ENCODE data around the gene PDSS2.
"Not testable (repeated sequence)": the region's sequence is repeated elsewhere in the genome, so short reads cannot be mapped to it uniquely, and the experiment has no call there.

Gene PDSS2

GRCh38 chr6:107122748-107123147 is 336.6 kb downstream of the PDSS2 start:
- no peak for FAIRE-seq
- DNase-seq (ENCODE audit: low spot score), result no peak

- DNase-seq (ENCODE audit: low spot score) (no peak), FAIRE-seq (no peak)
These were observed 337.3 kb downstream of the PDSS2 start for GRCh38 chr6:107121964-107122495.

- DNase-seq (ENCODE audit: low spot score) (no peak), FAIRE-seq (no peak)
These were observed 338.1 kb downstream of the PDSS2 start for GRCh38 chr6:107121266-107121665.

GRCh38 chr6:107120404-107120803 is 339.0 kb downstream of the PDSS2 start:
- DNase-seq (ENCODE audit: low spot score) (no peak), FAIRE-seq (no peak)

GRCh38 chr6:107118976-107119375 is 340.4 kb downstream of the PDSS2 start:
- DNase-seq (ENCODE audit: low spot score) (no peak), FAIRE-seq (no peak)

GRCh38 chr6:107118540-107118939 is 340.8 kb downstream of the PDSS2 start:
- not testable (repeated sequence) for FAIRE-seq; DNase-seq (ENCODE audit: low spot score)

GRCh38 chr6:107116931-107117330 is 342.4 kb downstream of the PDSS2 start:
- FAIRE-seq (no peak), DNase-seq (ENCODE audit: low spot score) (no peak)

- FAIRE-seq (no peak), DNase-seq (ENCODE audit: low spot score) (no peak)
These were observed 343.0 kb downstream of the PDSS2 start for GRCh38 chr6:107116328-107116892.

- FAIRE-seq, result no peak
- no peak for DNase-seq (ENCODE audit: low spot score)
These were observed 343.6 kb downstream of the PDSS2 start for GRCh38 chr6:107115695-107116327.

- DNase-seq (ENCODE audit: low spot score), result no peak
- no peak for FAIRE-seq
These were observed 344.3 kb downstream of the PDSS2 start, which contains the start of gene BEND3 for GRCh38 chr6:107114926-107115694. Gene BEND3, minus strand, starts transcription at chr6:107115515. Its CDS starts 16,230 bp downstream, at chr6:107099285.

- peak; percentile 59 for DNase-seq (ENCODE audit: low spot score)
- no peak for FAIRE-seq
These were observed 345.0 kb downstream of the PDSS2 start for GRCh38 chr6:107114213-107114925.

GRCh38 chr6:107110200-107110599 is 349.2 kb downstream of the PDSS2 start:
- DNase-seq (ENCODE audit: low spot score) (no peak), FAIRE-seq (no peak)

- DNase-seq (ENCODE audit: low spot score) (no peak), FAIRE-seq (no peak)
These were observed 351.0 kb downstream of the PDSS2 start for GRCh38 chr6:107108201-107108890.

- DNase-seq (ENCODE audit: low spot score) (no peak), FAIRE-seq (no peak)
These were observed 351.6 kb downstream of the PDSS2 start for GRCh38 chr6:107107791-107108190.

- FAIRE-seq (no peak), DNase-seq (ENCODE audit: low spot score) (no peak)
These were observed 353.2 kb downstream of the PDSS2 start for GRCh38 chr6:107106165-107106564.

- FAIRE-seq (no peak), DNase-seq (ENCODE audit: low spot score) (no peak)
These were observed 353.8 kb downstream of the PDSS2 start for GRCh38 chr6:107105511-107106116.

GRCh38 chr6:107103082-107103481 is 356.3 kb downstream of the PDSS2 start:
- DNase-seq (ENCODE audit: low spot score) (no peak), FAIRE-seq (no peak)
